Embryonic facial prominence (tissue), 1 donor: ENCODE measurements around the gene CTAG2.
"Not testable (repeated sequence)": the region's sequence is repeated elsewhere in the genome, so short reads cannot be mapped to it uniquely, and the experiment has no call there.

Source experiments
- DNase-seq: peaks from one replicate; pipeline ENCODE4 v3.0.0-alpha.2; 2016; ENCODE audit errors: extremely low spot score

The CTAG2 gene

DNA sequence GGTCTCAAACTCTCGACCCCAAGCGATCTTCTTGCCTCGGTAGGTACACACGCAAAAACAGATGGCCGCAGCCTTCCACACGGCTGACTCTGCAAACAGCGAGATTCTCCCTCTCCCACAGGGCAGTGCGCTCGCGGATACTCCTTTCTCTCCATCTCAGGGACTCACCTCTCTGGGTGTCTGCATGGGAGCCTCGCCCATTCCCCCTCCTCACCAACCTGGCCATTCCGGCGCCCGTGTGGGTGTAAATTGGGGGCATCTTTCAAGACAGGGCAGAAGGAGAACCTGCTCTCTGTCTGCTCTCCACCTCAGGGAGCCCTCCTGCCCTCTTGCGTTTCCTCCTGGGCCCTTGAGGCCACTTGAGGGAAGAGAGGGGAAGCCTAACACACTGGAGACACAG lies 4.4 kb downstream of the CTAG2 start:
- no peak for DNase-seq

DNA sequence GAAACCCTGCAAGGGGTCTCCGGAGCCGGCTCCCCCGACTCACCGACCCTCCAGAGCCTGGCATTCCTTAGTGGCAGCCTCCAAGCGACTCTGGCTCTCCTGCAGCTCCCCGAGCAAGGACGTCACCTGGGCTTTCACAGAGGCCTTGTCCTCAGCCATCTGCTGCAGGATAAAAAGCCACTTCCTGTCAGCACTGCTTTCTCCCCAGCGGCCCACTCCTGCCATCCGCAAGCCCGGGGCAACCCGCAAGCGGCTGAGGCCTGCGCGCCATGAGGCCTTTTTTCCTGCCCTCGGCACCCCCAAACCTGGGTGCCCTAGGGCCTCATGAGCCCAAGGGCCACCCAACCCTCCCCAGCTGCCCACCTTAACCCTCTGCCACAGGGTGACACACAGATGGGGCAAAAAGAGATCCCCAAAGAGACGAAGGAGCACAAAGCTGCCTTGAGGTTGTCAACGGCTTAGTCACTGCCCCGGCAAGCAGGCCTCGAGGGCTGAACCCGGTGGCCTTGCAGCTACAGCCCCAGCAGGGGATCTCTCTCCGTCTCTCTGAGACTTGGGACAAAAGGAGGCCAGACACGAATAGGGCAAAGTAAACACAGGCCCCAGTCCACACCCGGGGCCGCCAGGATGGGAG lies 7.5 kb downstream of the CTAG2 start:
- DNase-seq = not testable (repeated sequence)

DNA sequence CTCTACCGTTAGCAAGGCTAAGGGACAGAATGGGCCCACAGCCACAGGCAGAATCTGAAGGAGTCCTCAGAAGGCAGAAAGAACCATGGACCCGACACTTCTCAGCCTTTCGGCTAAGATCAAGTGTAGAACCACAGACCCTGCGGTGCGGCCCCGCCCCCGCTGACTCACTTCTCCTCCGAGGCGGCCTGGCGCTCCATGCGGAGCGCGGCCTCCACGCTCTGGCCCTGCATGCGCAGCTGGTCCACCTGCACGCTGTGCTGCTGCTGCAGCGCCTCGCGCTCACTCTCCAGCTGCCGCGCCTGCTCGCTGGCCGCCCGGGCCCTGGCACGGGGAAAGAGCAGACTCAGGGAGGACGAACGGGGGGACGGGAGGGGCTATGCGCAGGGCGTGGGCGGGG lies 9.7 kb downstream of the CTAG2 start:
- DNase-seq = not testable (repeated sequence)

DNA sequence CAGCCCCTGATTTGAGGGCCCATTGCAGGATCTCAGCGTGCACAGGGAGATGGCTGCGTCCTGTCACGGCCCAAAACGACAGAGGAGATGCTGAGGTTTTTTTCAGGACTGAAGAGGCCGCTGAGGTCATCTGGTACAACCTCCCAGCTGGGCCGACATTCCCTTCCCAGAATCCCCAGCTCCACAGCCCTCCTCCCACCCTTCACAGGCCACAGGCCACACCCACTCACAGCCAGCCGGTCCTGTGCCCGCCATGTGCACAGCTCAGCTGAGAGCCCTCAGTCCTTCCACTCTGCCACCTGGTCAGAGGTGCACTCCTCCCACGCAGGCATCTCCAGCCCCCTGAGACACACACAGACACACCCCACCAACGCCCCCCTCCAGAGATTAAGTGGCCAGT lies 11.6 kb downstream of the CTAG2 start:
- DNase-seq = not testable (repeated sequence)

DNA sequence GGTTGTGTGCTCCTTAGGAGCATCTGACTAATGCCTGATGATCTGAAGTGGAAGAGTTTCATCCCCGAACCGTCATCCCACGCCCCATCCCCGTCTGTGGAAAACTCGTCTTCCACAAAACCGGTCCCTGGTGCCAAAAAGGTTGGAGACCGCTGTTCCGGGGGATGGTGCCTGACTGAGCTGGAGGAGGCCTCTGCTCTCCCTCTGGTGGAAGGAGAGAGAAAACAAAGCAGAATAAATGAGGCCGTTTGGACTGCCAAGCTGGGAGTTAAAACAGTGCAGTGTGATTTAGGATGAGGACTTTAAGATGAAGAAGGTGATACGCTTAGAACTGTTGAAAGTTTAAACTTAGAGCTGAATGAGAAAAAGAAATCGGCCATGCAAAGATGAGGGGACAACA lies 19.7 kb downstream of the CTAG2 start:
- not testable (repeated sequence) for DNase-seq

DNA sequence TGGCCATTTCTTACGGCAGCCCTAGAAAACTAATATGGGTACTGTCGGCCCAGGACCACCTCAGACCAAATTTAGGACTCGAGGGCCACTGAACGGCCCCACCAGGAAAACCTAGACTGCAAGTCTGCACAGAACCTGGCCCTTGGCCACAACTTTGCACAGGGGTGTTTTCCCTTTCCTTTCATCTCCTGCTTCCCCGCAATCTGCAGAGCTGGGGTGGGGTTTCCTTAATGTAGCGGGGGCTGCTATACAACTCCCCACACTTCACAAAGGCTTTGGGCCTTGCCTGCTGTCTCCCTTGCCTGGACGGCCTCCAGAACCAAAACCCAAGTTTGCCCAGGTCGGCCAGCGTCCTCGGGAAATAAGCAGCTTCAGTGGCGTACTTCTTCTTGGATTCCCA lies 22.4 kb downstream of the CTAG2 start:
- DNase-seq = not testable (repeated sequence)

DNA sequence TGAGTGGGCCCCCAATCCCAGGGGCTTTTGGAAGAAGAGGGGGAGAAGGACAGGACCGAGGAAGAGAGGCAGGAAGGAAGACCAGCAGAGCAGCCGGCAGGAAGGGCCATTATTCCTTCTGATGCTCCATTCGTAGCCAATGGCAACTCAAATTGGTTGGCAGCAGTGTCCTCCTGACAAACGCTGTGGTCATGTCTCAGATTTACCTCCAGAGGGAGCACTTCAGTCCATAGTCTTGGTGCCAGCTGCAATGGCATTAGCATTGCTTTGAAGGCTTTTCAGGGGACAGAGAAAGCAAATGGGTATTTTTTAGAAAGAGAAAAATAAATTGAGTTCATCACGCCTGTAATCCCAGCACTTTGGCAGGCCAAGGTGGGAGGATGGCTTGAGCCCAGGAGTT lies 24.4 kb downstream of the CTAG2 start:
- not testable (repeated sequence) for DNase-seq

DNA sequence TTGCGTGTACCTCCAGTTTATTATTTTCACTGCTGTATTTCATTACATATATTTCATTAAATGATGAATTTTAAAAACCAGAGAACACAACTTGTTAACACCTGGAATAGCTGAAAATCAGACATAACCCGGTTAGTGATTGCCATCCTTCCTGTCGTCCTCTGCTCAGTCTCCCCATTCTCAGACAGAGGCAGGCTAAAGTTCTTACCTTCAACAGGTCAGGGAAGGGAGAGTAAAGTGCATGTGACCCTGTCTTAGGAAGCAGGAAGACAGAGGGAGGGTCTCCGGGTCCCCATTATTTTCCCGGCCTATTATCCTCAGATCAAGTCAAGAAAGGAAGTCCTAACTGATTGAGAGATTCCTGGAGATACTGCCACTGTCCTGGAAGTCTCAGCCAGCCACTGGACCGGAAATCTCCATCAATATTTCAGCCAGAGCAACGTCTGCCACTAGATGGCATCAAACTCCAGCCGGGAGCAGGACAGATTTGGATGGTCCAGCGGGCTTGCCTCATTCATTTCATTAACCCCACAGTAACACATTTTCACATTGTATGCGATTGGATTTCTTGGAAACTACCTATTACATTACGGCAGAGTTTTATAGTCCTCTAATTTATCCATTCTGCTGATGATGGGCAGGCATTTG lies 32.5 kb downstream of the CTAG2 start:
- DNase-seq = not testable (repeated sequence)

DNA sequence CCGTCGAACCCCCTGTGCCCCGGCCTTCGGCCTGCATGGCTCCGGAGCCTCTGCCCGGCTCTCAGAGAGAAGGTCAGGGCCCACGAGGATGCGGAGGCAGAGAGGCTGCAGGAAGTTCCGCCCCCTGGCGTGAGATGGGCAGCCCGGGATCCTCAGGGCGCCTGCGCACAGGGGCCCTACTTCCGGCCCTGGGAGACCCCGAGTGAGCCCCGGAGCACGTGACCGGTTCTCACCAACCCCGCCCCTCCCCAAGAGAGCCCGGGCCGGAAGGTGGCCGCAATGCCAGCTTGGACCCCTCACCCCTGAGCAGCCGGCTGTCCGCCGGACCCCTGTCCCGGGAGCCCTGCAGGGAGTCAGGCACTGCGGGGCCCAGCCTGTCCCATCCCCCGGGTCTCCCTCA lies 34.2 kb downstream of the CTAG2 start, which contains the start of gene CTAG1B:
Gene CTAG1B, minus strand, starts transcription at position 101 of the 400 bp plus-strand sequence. Its CDS starts 64 bp downstream, at position 37.
- not testable (repeated sequence) for DNase-seq

DNA sequence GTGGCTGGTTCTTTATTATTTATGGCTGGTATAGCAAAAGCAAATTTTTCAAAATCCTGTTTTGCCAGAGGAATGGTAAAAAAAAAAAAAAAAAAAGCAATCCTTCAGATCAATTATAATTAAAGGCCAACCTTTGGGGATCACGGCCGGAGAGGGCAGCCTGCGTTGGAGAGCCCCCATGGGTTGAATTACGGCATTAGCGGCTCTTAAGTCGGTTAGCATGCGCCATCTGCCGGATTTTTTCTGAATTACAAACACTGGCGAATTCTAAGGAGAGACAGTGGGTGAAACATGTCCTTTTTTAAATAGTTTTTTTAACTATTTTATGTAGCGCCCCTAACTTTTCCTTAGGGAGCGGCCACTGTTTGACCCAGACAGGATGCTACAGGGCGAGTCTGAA lies 39.8 kb downstream of the CTAG2 start:
- not testable (repeated sequence) for DNase-seq

DNA sequence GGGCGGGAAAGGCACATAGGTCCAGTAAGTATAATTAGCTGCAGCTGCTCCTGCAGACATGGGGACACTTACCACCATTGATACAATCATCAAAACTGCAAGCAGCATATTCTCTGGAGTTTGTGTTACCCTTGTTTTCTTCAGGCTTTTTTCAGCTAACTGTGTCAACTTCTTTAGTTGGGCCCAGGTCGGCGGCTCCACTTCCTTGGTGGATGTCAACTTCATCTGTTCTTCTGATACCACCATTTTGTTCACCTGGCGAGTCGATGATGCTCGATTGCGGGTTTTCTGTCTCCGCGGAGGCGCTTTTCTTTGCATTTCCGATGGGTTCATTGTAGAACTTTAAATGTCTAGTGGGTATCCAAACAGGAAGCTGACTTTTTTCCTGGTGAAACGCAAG lies 42.2 kb downstream of the CTAG2 start:
- DNase-seq = not testable (repeated sequence)

DNA sequence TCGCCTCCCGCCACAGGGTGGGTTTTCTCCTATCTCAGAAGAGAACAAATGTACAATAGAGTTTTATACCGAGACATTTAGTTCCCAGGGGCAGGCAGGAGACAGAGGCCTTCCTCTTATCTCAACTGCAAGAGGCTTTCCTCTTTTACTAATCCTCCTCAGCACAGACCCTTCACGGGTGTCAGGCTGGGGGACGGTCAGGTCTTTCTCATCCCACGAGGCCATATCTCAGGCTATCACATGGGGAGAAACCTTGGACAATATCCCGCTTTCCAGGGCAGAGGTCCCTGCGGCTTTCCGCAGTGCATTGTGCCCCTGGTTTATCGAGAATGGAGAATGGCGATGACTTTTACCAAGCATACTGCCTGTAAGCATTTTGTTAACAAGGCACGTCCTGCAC lies 44.6 kb downstream of the CTAG2 start:
- not testable (repeated sequence) for DNase-seq

DNA sequence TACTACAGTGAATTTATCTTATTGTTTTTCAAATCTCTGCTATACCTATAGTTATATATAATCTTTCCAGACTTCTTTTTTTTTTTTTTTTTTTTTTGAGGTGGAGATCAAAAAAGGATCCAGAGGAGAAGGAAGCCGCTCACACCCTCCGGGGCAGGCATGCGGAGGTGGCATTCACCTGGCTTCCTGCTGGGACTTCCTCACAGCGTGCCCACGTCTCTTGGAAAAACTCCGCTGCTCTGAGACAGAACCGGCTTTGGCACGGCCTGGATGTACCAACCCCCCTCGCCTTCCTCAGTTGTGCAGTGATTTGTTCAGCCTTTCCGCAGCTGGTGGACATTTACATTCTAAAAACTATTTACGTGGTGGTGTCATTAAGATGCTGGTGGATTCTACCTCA lies 45.4 kb downstream of the CTAG2 start:
- not testable (repeated sequence) for DNase-seq

DNA sequence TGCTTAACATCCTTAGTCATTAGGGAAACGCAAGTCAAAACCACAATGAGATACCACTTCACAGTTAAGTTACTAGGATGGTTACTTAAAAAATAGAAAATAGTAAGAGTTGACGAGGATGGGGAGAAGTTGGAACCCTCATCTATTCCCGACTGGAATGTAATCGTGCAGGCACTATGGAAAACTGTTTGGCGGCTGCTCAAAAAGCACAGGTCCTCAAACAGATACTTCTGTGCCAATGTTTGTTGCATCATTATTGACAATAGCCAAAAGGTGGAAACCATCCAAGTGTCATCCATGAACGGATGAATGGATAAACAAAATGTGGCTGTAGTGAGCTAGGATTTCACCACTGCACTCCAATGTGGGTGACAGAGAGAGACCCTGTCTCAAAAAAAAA lies 46.0 kb downstream of the CTAG2 start:
- no peak for DNase-seq

DNA sequence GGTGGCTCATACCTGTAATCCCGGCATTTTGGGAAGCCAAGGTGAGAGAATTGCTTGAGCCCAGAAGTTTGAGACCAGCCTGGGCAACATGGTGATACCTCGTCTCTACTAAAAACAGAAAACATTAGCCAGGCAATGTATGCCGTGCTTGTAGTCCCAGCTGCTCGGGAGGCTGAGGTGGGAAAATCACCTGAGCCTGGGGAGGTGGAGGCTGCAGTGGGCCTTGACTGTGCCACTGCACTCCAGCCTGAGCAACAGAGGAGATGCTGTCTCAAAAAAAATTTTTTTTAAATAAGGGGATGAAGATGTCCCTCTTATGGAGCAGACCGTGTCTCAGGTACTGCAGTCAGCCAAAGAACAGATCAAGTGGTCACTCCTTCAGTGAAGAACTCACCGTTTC lies 47.8 kb downstream of the CTAG2 start:
- DNase-seq = no peak

DNA sequence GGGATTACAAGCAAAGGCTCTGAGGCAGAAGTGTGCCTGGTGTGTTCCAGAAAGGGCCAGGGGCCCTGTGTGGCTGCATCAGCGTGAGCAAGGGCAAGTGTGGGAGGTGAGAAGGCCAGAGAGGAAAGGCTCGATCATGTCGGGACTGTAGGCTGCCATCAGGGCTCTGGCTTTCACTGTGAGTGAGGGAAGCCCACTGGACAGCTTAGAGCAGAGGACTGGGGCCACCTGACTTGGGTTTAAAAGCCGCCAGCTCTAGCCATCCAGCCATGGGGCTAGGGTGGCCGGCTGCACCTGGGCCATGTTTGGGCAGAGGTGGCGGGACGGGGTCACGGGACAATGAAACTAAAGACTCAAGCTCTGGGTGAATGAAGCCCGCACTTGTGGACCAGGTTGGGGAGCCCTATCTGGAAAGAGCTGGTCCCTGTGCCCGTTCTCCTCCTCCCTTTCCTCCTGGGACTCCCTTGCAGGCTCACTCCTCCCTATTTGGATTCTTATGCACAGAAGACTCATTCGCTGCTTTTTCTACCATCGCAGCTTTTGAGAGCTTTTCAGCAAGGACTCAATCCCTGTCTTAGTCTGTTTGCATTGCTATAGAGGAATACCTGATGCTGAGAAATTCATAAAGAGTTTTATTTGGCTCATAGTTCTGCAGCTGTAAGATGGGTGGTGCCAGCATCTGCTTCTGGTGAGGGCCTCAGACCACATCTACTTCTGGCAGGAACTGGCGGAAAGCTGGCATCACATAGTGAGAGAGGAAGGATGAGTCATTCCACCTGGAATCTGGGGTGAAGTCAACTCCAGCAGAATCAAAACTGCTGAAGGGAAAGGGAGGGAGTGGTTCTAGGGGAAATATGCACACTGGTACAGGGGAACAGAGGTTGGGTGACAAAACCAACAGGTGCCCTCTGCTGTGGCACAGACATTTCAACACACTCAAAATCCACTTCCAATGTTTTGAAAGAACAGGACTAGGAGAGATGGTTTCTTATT lies 49.6 kb downstream of the CTAG2 start:
- DNase-seq = no peak

DNA sequence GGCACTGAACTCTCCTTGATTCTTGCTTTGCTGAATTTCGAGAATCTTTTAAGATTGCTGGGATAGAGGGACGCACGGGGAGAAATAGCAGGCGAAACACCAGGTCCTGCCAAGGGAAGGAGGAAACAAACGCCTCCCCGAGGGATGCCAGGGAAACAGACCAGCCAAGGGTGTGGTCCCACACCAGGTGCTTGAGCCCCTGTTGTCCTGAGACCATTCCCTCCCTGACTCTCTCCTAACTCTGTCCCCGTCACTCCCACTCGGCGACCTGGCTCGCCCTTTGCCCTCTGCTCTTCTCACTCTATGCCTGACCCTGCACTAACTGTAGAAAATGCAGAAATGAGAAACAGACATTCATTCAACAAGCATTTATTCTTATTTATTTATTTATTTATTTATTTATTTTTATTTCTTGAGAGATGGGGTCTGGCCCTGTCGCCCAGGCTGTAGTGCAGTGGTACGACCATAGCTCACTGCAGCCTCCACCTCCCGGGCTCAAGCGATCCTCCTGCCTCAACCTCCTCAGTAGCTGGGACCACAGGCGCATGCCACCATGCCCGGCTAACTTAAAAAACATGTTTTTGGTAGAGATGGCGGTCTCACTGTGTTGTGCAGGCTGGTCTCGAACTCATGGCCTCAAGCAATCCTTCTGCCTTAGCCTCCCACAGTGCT lies 50.5 kb downstream of the CTAG2 start:
- no peak for DNase-seq

DNA sequence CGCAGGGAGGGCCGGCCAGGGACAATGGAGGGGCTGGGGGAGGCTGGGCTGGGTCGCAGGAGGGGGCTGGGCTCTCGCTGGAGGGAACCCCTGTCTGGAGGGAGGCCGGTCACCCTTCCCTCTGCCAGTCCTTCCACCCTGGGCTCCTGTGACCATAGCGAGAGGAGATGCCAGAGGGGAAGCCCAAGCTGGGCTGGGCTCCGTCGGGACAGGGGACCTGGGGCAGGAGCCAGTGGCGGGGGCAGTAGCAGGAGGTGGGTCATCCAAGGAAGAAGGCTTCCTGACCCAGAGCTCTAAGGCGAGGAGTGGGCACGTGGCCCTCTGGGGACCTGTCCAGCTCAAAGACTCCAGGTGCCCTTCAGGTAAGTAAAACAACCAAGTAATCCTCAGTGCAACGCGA lies 51.2 kb downstream of the CTAG2 start:
- DNase-seq = no peak
